K562 (cell line): ENCODE data around the gene TAF12. TPM values are rescaled to one million over a fixed set of nuclear protein-coding genes. Genes with fewer than 3 reads are reported as not detected.

ENCODE experiments used
- polyA plus RNA-seq, 8 experiments: library from polyadenylated mRNA; depleted of rRNA in 4 of 8; stranded (reverse) in 5 of 8; unstranded in 3 of 8; fragments of >200 nt; fragmentation: Nextera tagmentation in 2 of 8; fragmentation: Illumina TruSeq in 1 of 8; extraction: Ambion mirVana in 2 of 8; extraction: Trizol in 1 of 8; gene quantifications; 2 replicates each; pipeline versions ENCODE4 v1.2.1 to v1.2.3, GENCODE V29; 2011 to 2014; ENCODE audit warnings: inconsistent platforms in 1 of 8, missing spikeins in 1 of 8
- small RNA-seq: library from RNA; depleted of rRNA; stranded (forward); fragments of <200 nt; gene quantifications from one replicate; pipeline ENCODE3, GENCODE V24; 2014
- total RNA-seq, 7 experiments: library from RNA; depleted of rRNA in 6 of 7; stranded (reverse); fragments of >200 nt in 6 of 7; fragmentation: Illumina TruSeq in 2 of 7; extraction: Trizol in 2 of 7; gene quantifications; 2 replicates each; pipeline versions ENCODE4 v1.2.1 to v1.2.3, GENCODE V29; 2011 to 2021; ENCODE audit warnings: low replicate concordance in 1 of 7

The TAF12 gene
- total and polyA plus RNA-seq, 9 of the 15 experiments (the other 6 are each of a cell fraction or from before 2014, with no cell fraction given): 31.6 to 89.0 (median 50.5) TPM

Small RNA genes lying within 50 kb of the gene (small RNA-seq; reads per million reads assigned to genes)
- not detected for gene RF00422
- gene RNU11: not detected
- not detected for gene SNORA16A
- gene SNORA44: not detected
- gene SNORA61: not detected
- 136,680 reads per million, percentile 100 among the genes with 10 or more reads in this experiment for gene SNORD99

Other genes with a start within 250 kb of the TAF12 start
- gene RCC1, start 137.0 kb downstream of the TAF12 start, total RNA-seq (2014; rRNA removed): 106 and 126 TPM in 2 replicates
- gene RCC1, start 137.0 kb downstream of the TAF12 start, total RNA-seq (2014; rRNA removed; fragmentation: Illumina TruSeq; extraction: Trizol): 96.5 and 107 TPM in 2 replicates
- gene RCC1, start 137.0 kb downstream of the TAF12 start, total RNA-seq (2015; rRNA removed; fragmentation: Illumina TruSeq; extraction: Trizol): 134 and 139 TPM in 2 replicates
- 126 and 149 TPM in 2 replicates for gene RCC1, start 137.0 kb downstream of the TAF12 start, total RNA-seq (2021)
- gene RCC1, start 137.0 kb downstream of the TAF12 start, polyA plus RNA-seq (2011; rRNA removed): 93.5 and 118 TPM in 2 replicates
- gene RCC1, start 137.0 kb downstream of the TAF12 start, polyA plus RNA-seq (2014; fragmentation: Illumina TruSeq; extraction: Trizol): 187 and 202 TPM in 2 replicates
- gene RCC1, start 137.0 kb downstream of the TAF12 start, polyA plus RNA-seq (2014; fragmentation: Nextera tagmentation; extraction: Ambion mirVana): 10 to 100 TPM; 16.4 to 28.1 TPM
- gene RCC1, start 137.0 kb downstream of the TAF12 start, polyA plus RNA-seq (2014; rRNA removed): 142 TPM in 2 replicates
- 34.9 and 35.1 TPM in 2 replicates for gene TRNAU1AP, start 90.0 kb downstream of the TAF12 start, total RNA-seq (2014; rRNA removed)
- gene TRNAU1AP, start 90.0 kb downstream of the TAF12 start, total RNA-seq (2014; rRNA removed; fragmentation: Illumina TruSeq; extraction: Trizol): 46.3 and 56.8 TPM in 2 replicates
- gene TRNAU1AP, start 90.0 kb downstream of the TAF12 start, total RNA-seq (2015; rRNA removed; fragmentation: Illumina TruSeq; extraction: Trizol): 30.4 and 36.0 TPM in 2 replicates
- gene TRNAU1AP, start 90.0 kb downstream of the TAF12 start, total RNA-seq (2021): 47.9 and 48.8 TPM in 2 replicates
- 55.3 and 66.7 TPM in 2 replicates for gene TRNAU1AP, start 90.0 kb downstream of the TAF12 start, polyA plus RNA-seq (2011; rRNA removed)
- 43.9 and 46.0 TPM in 2 replicates for gene TRNAU1AP, start 90.0 kb downstream of the TAF12 start, polyA plus RNA-seq (2014; fragmentation: Illumina TruSeq; extraction: Trizol)
- gene TRNAU1AP, start 90.0 kb downstream of the TAF12 start, polyA plus RNA-seq (2014; fragmentation: Nextera tagmentation; extraction: Ambion mirVana): 100 to 1,000 TPM in 1 of 2 experiments, 10 to 100 TPM in 1; 99.0 to 110 TPM
- gene TRNAU1AP, start 90.0 kb downstream of the TAF12 start, polyA plus RNA-seq (2014; rRNA removed): 38.0 and 41.8 TPM in 2 replicates
- gene RAB42, start 50.8 kb downstream of the TAF12 start, total RNA-seq (2014; rRNA removed): 0.14 TPM in 1 of 2 replicates, not detected in the other
- gene RAB42, start 50.8 kb downstream of the TAF12 start, total RNA-seq (2014; rRNA removed; fragmentation: Illumina TruSeq; extraction: Trizol): not detected in 2 replicates
- gene RAB42, start 50.8 kb downstream of the TAF12 start, total RNA-seq (2015; rRNA removed; fragmentation: Illumina TruSeq; extraction: Trizol): 0.07 and 0.15 TPM in 2 replicates
- gene RAB42, start 50.8 kb downstream of the TAF12 start, total RNA-seq (2021): not detected in 2 replicates
- gene RAB42, start 50.8 kb downstream of the TAF12 start, polyA plus RNA-seq (2011; rRNA removed): 0.12 TPM in 1 of 2 replicates, not detected in the other
- gene RAB42, start 50.8 kb downstream of the TAF12 start, polyA plus RNA-seq (2014; fragmentation: Illumina TruSeq; extraction: Trizol): not detected in 2 replicates
- gene RAB42, start 50.8 kb downstream of the TAF12 start, polyA plus RNA-seq (2014; fragmentation: Nextera tagmentation; extraction: Ambion mirVana): not detected
- 0.05 and 0.12 TPM in 2 replicates for gene RAB42, start 50.8 kb downstream of the TAF12 start, polyA plus RNA-seq (2014; rRNA removed)
- gene RNU11, start 5.5 kb upstream of the TAF12 start, total RNA-seq (2014; rRNA removed): not detected in 2 replicates
- gene RNU11, start 5.5 kb upstream of the TAF12 start, total RNA-seq (2014; rRNA removed; fragmentation: Illumina TruSeq; extraction: Trizol): not detected in 2 replicates
- gene RNU11, start 5.5 kb upstream of the TAF12 start, total RNA-seq (2015; rRNA removed; fragmentation: Illumina TruSeq; extraction: Trizol): not detected in 2 replicates
- gene RNU11, start 5.5 kb upstream of the TAF12 start, total RNA-seq (2021): not detected in 2 replicates
- not detected in 2 replicates for gene RNU11, start 5.5 kb upstream of the TAF12 start, polyA plus RNA-seq (2011; rRNA removed)
- gene RNU11, start 5.5 kb upstream of the TAF12 start, polyA plus RNA-seq (2014; fragmentation: Illumina TruSeq; extraction: Trizol): not detected in 2 replicates
- gene RNU11, start 5.5 kb upstream of the TAF12 start, polyA plus RNA-seq (2014; fragmentation: Nextera tagmentation; extraction: Ambion mirVana): not detected
- gene RNU11, start 5.5 kb upstream of the TAF12 start, polyA plus RNA-seq (2014; rRNA removed): not detected in 2 replicates
- 6.6 and 7.3 TPM in 2 replicates for gene GMEB1, start 25.7 kb upstream of the TAF12 start, total RNA-seq (2014; rRNA removed)
- 11.1 TPM in 2 replicates for gene GMEB1, start 25.7 kb upstream of the TAF12 start, total RNA-seq (2014; rRNA removed; fragmentation: Illumina TruSeq; extraction: Trizol)
- 7.9 and 8.4 TPM in 2 replicates for gene GMEB1, start 25.7 kb upstream of the TAF12 start, total RNA-seq (2015; rRNA removed; fragmentation: Illumina TruSeq; extraction: Trizol)
- gene GMEB1, start 25.7 kb upstream of the TAF12 start, total RNA-seq (2021): 15.1 and 17.4 TPM in 2 replicates
- gene GMEB1, start 25.7 kb upstream of the TAF12 start, polyA plus RNA-seq (2011; rRNA removed): 7.3 and 7.7 TPM in 2 replicates
- gene GMEB1, start 25.7 kb upstream of the TAF12 start, polyA plus RNA-seq (2014; fragmentation: Illumina TruSeq; extraction: Trizol): 14.6 and 17.5 TPM in 2 replicates
- 1 to 10 TPM; 8.5 TPM for gene GMEB1, start 25.7 kb upstream of the TAF12 start, polyA plus RNA-seq (2014; fragmentation: Nextera tagmentation; extraction: Ambion mirVana)
- gene GMEB1, start 25.7 kb upstream of the TAF12 start, polyA plus RNA-seq (2014; rRNA removed): 8.2 and 9.1 TPM in 2 replicates
- gene YTHDF2, start 93.9 kb upstream of the TAF12 start, total RNA-seq (2014; rRNA removed): 48.2 and 76.6 TPM in 2 replicates
- gene YTHDF2, start 93.9 kb upstream of the TAF12 start, total RNA-seq (2014; rRNA removed; fragmentation: Illumina TruSeq; extraction: Trizol): 88.3 and 101 TPM in 2 replicates
- 78.5 and 83.3 TPM in 2 replicates for gene YTHDF2, start 93.9 kb upstream of the TAF12 start, total RNA-seq (2015; rRNA removed; fragmentation: Illumina TruSeq; extraction: Trizol)
- 111 and 114 TPM in 2 replicates for gene YTHDF2, start 93.9 kb upstream of the TAF12 start, total RNA-seq (2021)
- gene YTHDF2, start 93.9 kb upstream of the TAF12 start, polyA plus RNA-seq (2011; rRNA removed): 82.5 and 89.9 TPM in 2 replicates
- gene YTHDF2, start 93.9 kb upstream of the TAF12 start, polyA plus RNA-seq (2014; fragmentation: Illumina TruSeq; extraction: Trizol): 91.5 and 97.8 TPM in 2 replicates
- 10 to 100 TPM; 41.0 to 47.2 TPM for gene YTHDF2, start 93.9 kb upstream of the TAF12 start, polyA plus RNA-seq (2014; fragmentation: Nextera tagmentation; extraction: Ambion mirVana)
- gene YTHDF2, start 93.9 kb upstream of the TAF12 start, polyA plus RNA-seq (2014; rRNA removed): 53.4 and 58.7 TPM in 2 replicates
- not detected in 2 replicates for gene OPRD1, start 169.1 kb upstream of the TAF12 start, total RNA-seq (2014; rRNA removed)
- under 0.01 TPM in 1 of 2 replicates, not detected in the other for gene OPRD1, start 169.1 kb upstream of the TAF12 start, total RNA-seq (2014; rRNA removed; fragmentation: Illumina TruSeq; extraction: Trizol)
- gene OPRD1, start 169.1 kb upstream of the TAF12 start, total RNA-seq (2015; rRNA removed; fragmentation: Illumina TruSeq; extraction: Trizol): not detected in 2 replicates
- gene OPRD1, start 169.1 kb upstream of the TAF12 start, total RNA-seq (2021): 0.02 TPM in 1 of 2 replicates, not detected in the other
- gene OPRD1, start 169.1 kb upstream of the TAF12 start, polyA plus RNA-seq (2011; rRNA removed): not detected in 2 replicates
- not detected in 2 replicates for gene OPRD1, start 169.1 kb upstream of the TAF12 start, polyA plus RNA-seq (2014; fragmentation: Illumina TruSeq; extraction: Trizol)
- under 1 TPM; under 0.01 to 0.03 TPM for gene OPRD1, start 169.1 kb upstream of the TAF12 start, polyA plus RNA-seq (2014; fragmentation: Nextera tagmentation; extraction: Ambion mirVana)
- gene OPRD1, start 169.1 kb upstream of the TAF12 start, polyA plus RNA-seq (2014; rRNA removed): not detected in 2 replicates